Smooth muscle cell (in vitro differentiated cells): ENCODE measurements around the gene ZNF213. TPM values are rescaled to one million over a fixed set of nuclear protein-coding genes. Genes with fewer than 3 reads are reported as not detected.

ENCODE experiments used
- DNase-seq: peaks from one replicate; lab custom pipeline; 2025; ENCODE audit not compliant: unreplicated experiment; lab: John Stamatoyannopoulos, UW
- H2AFZ ChIP-seq: fragments of 200-600 bp; sonication (generic); 2 replicates; pipeline ENCODE4 v1.6.0; 2016; ENCODE audit warnings: antibody characterized with exemption, low read depth, mild to moderate bottlenecking
- H3F3A ChIP-seq: fragments of 200-600 bp; sonication (generic); 2 replicates; pipeline ENCODE4 v1.6.0; 2017; ENCODE audit warnings: antibody characterized with exemption, low read depth
- H3K27ac ChIP-seq: fragments of 200-600 bp; sonication (generic); 2 replicates; pipeline ENCODE4 v1.5.1; 2016; ENCODE audit warnings: low read depth, mild to moderate bottlenecking
- H3K27me3 ChIP-seq: fragments of 200-600 bp; sonication (generic); 2 replicates; pipeline ENCODE4 v1.6.1; 2016; ENCODE audit warnings: low read depth, mild to moderate bottlenecking
- H3K36me3 ChIP-seq: fragments of 200-600 bp; sonication (generic); 2 replicates; pipeline ENCODE4 v1.5.1; 2016; ENCODE audit warnings: low read depth
- H3K4me1 ChIP-seq: fragments of 200-600 bp; sonication (generic); 2 replicates; pipeline ENCODE4 v1.5.1; 2016; ENCODE audit warnings: low read depth
- H3K4me2 ChIP-seq: fragments of 200-600 bp; sonication (generic); 2 replicates; pipeline ENCODE4 v1.6.0; 2016; ENCODE audit warnings: mild to moderate bottlenecking
- H3K4me3 ChIP-seq: fragments of 200-600 bp; sonication (generic); 2 replicates; pipeline ENCODE4 v1.5.1; 2016; ENCODE audit warnings: mild to moderate bottlenecking
- H3K79me2 ChIP-seq: fragments of 200-600 bp; sonication (generic); 2 replicates; pipeline ENCODE4 v1.6.0; 2016; ENCODE audit warnings: low read depth, mild to moderate bottlenecking
- H3K9ac ChIP-seq: fragments of 200-600 bp; sonication (generic); 2 replicates; pipeline ENCODE4 v1.6.0; 2016; ENCODE audit warnings: low read depth
- H3K9me3 ChIP-seq: fragments of 200-600 bp; sonication (generic); replicated peaks from 2 replicates; pipeline ENCODE4 v1.5.1; 2016; ENCODE audit warnings: low read depth
- H4K20me1 ChIP-seq: fragments of 200-600 bp; sonication (generic); 2 replicates; pipeline ENCODE4 v1.6.0; 2016; ENCODE audit warnings: low read depth
- CTCF ChIP-seq: fragments of 200-600 bp; sonication (generic); IDR thresholded peaks from 2 replicates; pipeline ENCODE4 v1.5.1; 2017; ENCODE audit warnings: borderline replicate concordance, mild to moderate bottlenecking, antibody characterized with exemption; ENCODE audit not compliant: insufficient read depth, poor library complexity, severe bottlenecking
- WGBS: methylation state at CpG from one replicate; pipeline ENCODE4 v1.1.7; 2016; ENCODE audit warnings: low lambda C conversion rate; 5-methylcytosine and 5-hydroxymethylcytosine counted together
- polyA plus RNA-seq: library from polyadenylated mRNA; unstranded; fragments of >200 nt; fragmentation: Nextera tagmentation; extraction: Ambion mirVana; gene quantifications from 2 replicates; pipeline ENCODE4 v1.2.1, GENCODE V29; 2016
- total RNA-seq: library from RNA; depleted of rRNA; stranded (reverse); fragments of >200 nt; gene quantifications from 2 replicates; pipeline ENCODE4 v1.2.3, GENCODE V29; 2014

Gene ZNF213
- total and polyA plus RNA-seq, 2 experiments from 2014 or later = 9.2 to 9.6 TPM

- under 1% methylated on average over 59 of the region's 62 CpGs for WGBS
- DNase-seq = peak; percentile 98
- no peaks in the 10 kb centered on the region for H3K36me3 ChIP-seq
- H3K27me3 ChIP-seq = no peaks in the 10 kb centered on the region
- H3K4me1 ChIP-seq = no peaks in the 10 kb centered on the region
- no peak for TF ChIP-seq CTCF
- peak overlapping the region; percentile 47 for H3K27ac ChIP-seq
- peak overlapping the region; percentile 63 for H3K4me3 ChIP-seq
- H3F3A ChIP-seq = peaks cover 22% of the 10 kb centered on the region
- peak overlapping the region; percentile 78 for H2AFZ ChIP-seq
- peak overlapping the region; percentile 89 for H3K4me2 ChIP-seq
- H3K9me3 ChIP-seq = no peaks in the 10 kb centered on the region
- H4K20me1 ChIP-seq = no peaks in the 10 kb centered on the region
- H3K9ac ChIP-seq = no peak overlapping the region
- no peaks in the 10 kb centered on the region for H3K79me2 ChIP-seq
These were observed 15.8 kb downstream of the ZNF213 start for GRCh38 chr16:3150346-3151218.

- Histone ChIP-seq H2AFZ (no peak overlapping the region), H3K4me1 (no peaks in the 10 kb centered on the region), H3K4me2 (peak overlapping the region; percentile 72), H3K9me3 (no peaks in the 10 kb centered on the region), H3K27me3 (no peaks in the 10 kb centered on the region), H3F3A (peaks cover 35% of the 10 kb centered on the region), H3K27ac (no peak overlapping the region), H4K20me1 (no peaks in the 10 kb centered on the region), H3K4me3 (peak overlapping the region; percentile 49), H3K36me3 (no peaks in the 10 kb centered on the region), H3K9ac (no peak overlapping the region), H3K79me2 (no peaks in the 10 kb centered on the region)
- TF ChIP-seq CTCF = no peak
- no peak for DNase-seq
- 10% methylated on average over 15 of the region's 15 CpGs for WGBS
These were observed 17.1 kb downstream of the ZNF213 start for GRCh38 chr16:3152027-3152276.

- DNase-seq = peak; percentile 76
- peak overlapping the region; percentile 61 for H2AFZ ChIP-seq
- H3K27me3 ChIP-seq = no peaks in the 10 kb centered on the region
- H3K27ac ChIP-seq = peak overlapping the region; percentile 8
- no peaks in the 10 kb centered on the region for H3K79me2 ChIP-seq
- no peaks in the 10 kb centered on the region for H3K36me3 ChIP-seq
- H3K4me1 ChIP-seq = no peaks in the 10 kb centered on the region
- peak; percentile 5 for TF ChIP-seq CTCF
- no peak overlapping the region for H3K9ac ChIP-seq
- H3K4me2 ChIP-seq = peak overlapping the region; percentile 72
- 2% methylated on average over 42 of the region's 42 CpGs for WGBS
- H4K20me1 ChIP-seq = no peaks in the 10 kb centered on the region
- H3K9me3 ChIP-seq = no peaks in the 10 kb centered on the region
- H3F3A ChIP-seq = peaks cover 36% of the 10 kb centered on the region
- H3K4me3 ChIP-seq = peak overlapping the region; percentile 49
These were observed 17.6 kb downstream of the ZNF213 start for GRCh38 chr16:3152277-3152990.
